GM23248 (cell line): ENCODE data around the gene MAG. TPM values are rescaled to one million over a fixed set of nuclear protein-coding genes. Genes with fewer than 3 reads are reported as not detected.
A peak's percentile ranks its signal among the peaks of the same experiment; 100 is the strongest.

ENCODE experiments used
- DNase-seq: peaks from one replicate; pipeline ENCODE4 v3.0.0-alpha.2; 2015
- H2AFZ ChIP-seq: fragments of 200-600 bp; sonication (generic); 2 replicates; pipeline ENCODE4 v1.6.1; 2016; ENCODE audit warnings: antibody characterized with exemption
- H3F3A ChIP-seq: fragments of 200-600 bp; sonication (generic); 2 replicates; pipeline ENCODE4 v1.6.1; 2016; ENCODE audit warnings: mild to moderate bottlenecking, antibody characterized with exemption, mixed run types; ENCODE audit not compliant: insufficient read depth
- H3K27ac ChIP-seq: fragments of 200-600 bp; sonication (generic); 2 replicates; pipeline ENCODE4 v1.5.1; 2016; ENCODE audit warnings: mild to moderate bottlenecking
- H3K27me3 ChIP-seq: fragments of 200-600 bp; sonication (generic); replicated peaks from 2 replicates; pipeline ENCODE4 v1.6.1; 2016; ENCODE audit warnings: mild to moderate bottlenecking; ENCODE audit not compliant: insufficient read depth
- H3K36me3 ChIP-seq: fragments of 200-600 bp; sonication (generic); 2 replicates; pipeline ENCODE4 v1.6.1; 2016; ENCODE audit warnings: low read depth, mild to moderate bottlenecking
- H3K4me1 ChIP-seq: fragments of 200-600 bp; sonication (generic); 2 replicates; pipeline ENCODE4 v1.6.1; 2016; ENCODE audit warnings: mild to moderate bottlenecking; ENCODE audit not compliant: insufficient read depth
- H3K4me2 ChIP-seq: fragments of 200-600 bp; sonication (generic); one replicate; pipeline ENCODE4 v1.6.1; 2016; ENCODE audit warnings: mild to moderate bottlenecking; ENCODE audit not compliant: unreplicated experiment
- H3K4me3 ChIP-seq: fragments of 200-600 bp; sonication (generic); 2 replicates; pipeline ENCODE4 v1.5.1; 2016; ENCODE audit warnings: mild to moderate bottlenecking
- H3K79me2 ChIP-seq: fragments of 200-600 bp; sonication (generic); 2 replicates; pipeline ENCODE4 v1.6.1; 2016; ENCODE audit warnings: mild to moderate bottlenecking; ENCODE audit not compliant: insufficient read depth
- H3K9ac ChIP-seq: fragments of 200-600 bp; sonication (generic); 2 replicates; pipeline ENCODE4 v1.6.1; 2016; ENCODE audit warnings: mild to moderate bottlenecking
- H3K9me2 ChIP-seq: fragments of 200-600 bp; sonication (generic); 2 replicates; pipeline ENCODE4 v1.6.1; 2016; ENCODE audit warnings: mixed run types, mild to moderate bottlenecking, moderate library complexity; ENCODE audit not compliant: insufficient read depth
- H3K9me3 ChIP-seq: fragments of 200-600 bp; sonication (generic); one replicate; pipeline ENCODE4 v1.6.1; 2017; ENCODE audit warnings: low read depth
- H4K20me1 ChIP-seq: fragments of 200-600 bp; sonication (generic); 2 replicates; pipeline ENCODE4 v1.6.0; 2016; ENCODE audit not compliant: insufficient read depth
- EZH2 ChIP-seq: fragments of 200-600 bp; sonication (generic); IDR thresholded peaks from 2 replicates; pipeline ENCODE4 v1.6.1; 2018; ENCODE audit warnings: antibody characterized with exemption, mild to moderate bottlenecking; ENCODE audit not compliant: insufficient read depth, poor library complexity, severe bottlenecking
- EZH2phosphoT487 ChIP-seq: fragments of 200-600 bp; sonication (generic); IDR thresholded peaks from 2 replicates; pipeline ENCODE4 v1.6.1; 2018; ENCODE audit warnings: antibody characterized with exemption, moderate library complexity, mild to moderate bottlenecking, low read depth; ENCODE audit not compliant: insufficient read depth
- WGBS, 2 experiments: methylation state at CpG; one replicate each; pipeline ENCODE4 v1.1.6; 2015 to 2017; ENCODE audit warnings: low lambda C conversion rate in 2 of 2, low coverage in 1 of 2; ENCODE audit errors: missing lambda C conversion rate in 2 of 2; 5-methylcytosine and 5-hydroxymethylcytosine counted together
- in situ Hi-C: fragments of 300-500 bp; cut with MboI; formaldehyde crosslinking; loops from 2 replicates; pipeline ENCODE4 v1.15.0; 2020
- polyA plus RNA-seq: library from polyadenylated mRNA; unstranded; fragments of >200 nt; fragmentation: Nextera tagmentation; extraction: Ambion mirVana; gene quantifications from 2 replicates; pipeline ENCODE4 v1.2.1, GENCODE V29; 2016
- total RNA-seq: library from RNA; depleted of rRNA; stranded (reverse); fragments of >200 nt; shearing (Covaris generic); gene quantifications from 2 replicates; pipeline ENCODE4 v1.2.3, GENCODE V29; 2014

Gene MAG
- total and polyA plus RNA-seq, 2 experiments from 2014 or later, result not detected

- peaks cover 9% of the 10 kb centered on the region; the same call in 1 of the 2 replicates for H3K27me3 ChIP-seq
- no peak overlapping the region for H2AFZ ChIP-seq
- no peaks in the 10 kb centered on the region for H3K36me3 ChIP-seq
- no peaks in the 10 kb centered on the region for H3K9me2 ChIP-seq
- no peaks in the 10 kb centered on the region; the same call in 1 of the 2 replicates for H3K4me1 ChIP-seq
- in situ Hi-C loops, result no loop called here
- WGBS, 2 experiments, result 27 to 28% methylated on average over 6 of the region's 6 CpGs
- peaks cover 17% of the 10 kb centered on the region for H3K79me2 ChIP-seq
- no peak overlapping the region for H3K4me3 ChIP-seq
- no peaks in the 10 kb centered on the region for H4K20me1 ChIP-seq
- no peak overlapping the region for H3K4me2 ChIP-seq
- no peak overlapping the region for H3K27ac ChIP-seq
- no peak overlapping the region for H3K9ac ChIP-seq
- TF ChIP-seq EZH2 (no peak), EZH2phosphoT487 (no peak)
- no peaks in the 10 kb centered on the region for H3F3A ChIP-seq
- no peaks in the 10 kb centered on the region for H3K9me3 ChIP-seq
- DNase-seq, result peak; percentile 40
Observed at GRCh38 chr19:35265126-35265899, 26.6 kb upstream of the MAG start.

- Histone ChIP-seq H3K9me3 (no peaks in the 10 kb centered on the region), H3K4me2 (no peak overlapping the region), H3K9me2 (no peaks in the 10 kb centered on the region), H3K9ac (no peak overlapping the region), H3K4me3 (no peak overlapping the region), H2AFZ (no peak overlapping the region), H3F3A (no peaks in the 10 kb centered on the region), H3K27ac (no peak overlapping the region), H3K36me3 (0 out of 2 replicates have a peak, but pooled peaks cover 2% of the 10 kb centered on the region), H3K4me1 (no peaks in the 10 kb centered on the region; the same call in 1 of the 2 replicates), H3K79me2 (peaks cover 22% of the 10 kb centered on the region), H3K27me3 (peaks cover 6% of the 10 kb centered on the region; the same call in 1 of the 2 replicates), H4K20me1 (no peaks in the 10 kb centered on the region)
- 88 to 89% methylated on average over 8 to 10 of the region's 10 CpGs for WGBS, 2 experiments
- no peak for TF ChIP-seq EZH2
- no peak for TF ChIP-seq EZH2phosphoT487
- DNase-seq, result no peak
- in situ Hi-C loops, result no loop called here
Observed at GRCh38 chr19:35265900-35266519, 26.0 kb upstream of the MAG start.

GRCh38 chr19:35266520-35267352 lies 25.2 kb upstream of the MAG start:
- Histone ChIP-seq H3K9me3 (no peaks in the 10 kb centered on the region), H3K79me2 (peaks cover 28% of the 10 kb centered on the region), H3K4me2 (peak overlapping the region; percentile 95), H3K9ac (peak overlapping the region; percentile 96), H3K27me3 (peaks cover 6% of the 10 kb centered on the region; the same call in 1 of the 2 replicates), H3F3A (no peaks in the 10 kb centered on the region), H2AFZ (peak overlapping the region; percentile 88; the same call in 1 of the 2 replicates), H3K4me1 (no peaks in the 10 kb centered on the region; the same call in 1 of the 2 replicates), H3K36me3 (0 out of 2 replicates have a peak, but pooled peaks cover 8% of the 10 kb centered on the region), H3K4me3 (peak overlapping the region; percentile 98), H4K20me1 (no peaks in the 10 kb centered on the region), H3K9me2 (no peaks in the 10 kb centered on the region), H3K27ac (no peak overlapping the region)
- in situ Hi-C loops, result no loop called here
- WGBS, 2 experiments, result 37 to 48% methylated on average over 30 to 39 of the region's 39 CpGs
- no peak for TF ChIP-seq EZH2
- no peak for TF ChIP-seq EZH2phosphoT487
- peak; percentile 48 for DNase-seq

GRCh38 chr19:35267353-35267817 lies 24.6 kb upstream of the MAG start:
- peaks cover 28% of the 10 kb centered on the region for H3K79me2 ChIP-seq
- H3K4me1 ChIP-seq, result no peaks in the 10 kb centered on the region; the same call in 1 of the 2 replicates
- peak overlapping the region; percentile 98 for H3K4me3 ChIP-seq
- no peaks in the 10 kb centered on the region for H3K9me2 ChIP-seq
- peak overlapping the region; percentile 88 for H2AFZ ChIP-seq
- H3K27me3 ChIP-seq, result peaks cover 6% of the 10 kb centered on the region; the same call in 1 of the 2 replicates
- in situ Hi-C loops, result no loop called here
- TF ChIP-seq EZH2phosphoT487 (no peak), EZH2 (no peak)
- 2% methylated on average over 33 to 36 of the region's 40 CpGs for WGBS, 2 experiments
- DNase-seq, result peak; percentile 68
- H3F3A ChIP-seq, result no peaks in the 10 kb centered on the region
- H3K36me3 ChIP-seq, result 0 out of 2 replicates have a peak, but pooled peaks cover 9% of the 10 kb centered on the region
- peak overlapping the region; percentile 74 for H3K27ac ChIP-seq
- peak overlapping the region; percentile 95 for H3K4me2 ChIP-seq
- no peaks in the 10 kb centered on the region for H3K9me3 ChIP-seq
- peak overlapping the region; percentile 96 for H3K9ac ChIP-seq
- H4K20me1 ChIP-seq, result no peaks in the 10 kb centered on the region
